ENCODE results near the gene BLOC1S1.

The BLOC1S1 gene

DNA sequence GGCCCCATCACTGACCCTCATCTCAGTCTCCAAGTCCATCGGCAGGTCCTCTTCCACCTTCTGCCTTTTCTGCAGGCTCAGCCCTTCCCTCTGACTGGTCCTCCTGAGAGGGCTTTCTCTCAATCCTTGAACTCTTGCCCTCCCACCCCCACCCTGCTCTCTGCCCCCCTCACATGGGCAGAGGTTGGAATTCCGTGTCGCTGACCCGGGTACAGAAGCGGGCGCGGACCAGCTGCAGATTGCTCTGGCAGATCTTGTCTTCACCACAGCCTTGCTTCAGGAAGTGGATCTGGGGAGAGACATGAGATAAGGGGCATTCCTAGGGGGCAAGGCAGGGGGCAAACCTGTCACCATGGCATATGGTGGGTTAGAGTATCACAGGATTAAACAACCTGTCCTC, 20.5 kb upstream of the BLOC1S1 start:
- no peak for DNase-seq

DNA sequence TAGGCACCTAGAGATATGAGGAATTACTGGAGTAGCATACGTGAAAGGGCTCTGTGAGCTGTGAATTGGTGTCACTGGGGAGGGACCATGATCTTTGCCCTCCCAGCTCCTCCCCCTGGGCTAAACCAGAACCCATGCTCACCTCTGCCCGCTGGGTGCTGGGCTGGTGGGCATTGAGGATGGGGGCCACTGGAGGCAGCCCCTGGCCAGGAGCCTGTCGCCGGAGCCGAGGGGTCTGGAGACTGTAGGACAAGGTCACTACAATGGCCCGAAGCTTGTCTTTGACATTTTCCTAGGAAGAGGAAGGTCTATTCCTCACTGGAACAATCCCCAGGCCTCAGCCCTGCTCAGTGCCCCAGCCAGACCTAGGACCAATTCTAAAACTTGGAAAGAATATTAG, 19.7 kb upstream of the BLOC1S1 start:
- no peak for DNase-seq

DNA sequence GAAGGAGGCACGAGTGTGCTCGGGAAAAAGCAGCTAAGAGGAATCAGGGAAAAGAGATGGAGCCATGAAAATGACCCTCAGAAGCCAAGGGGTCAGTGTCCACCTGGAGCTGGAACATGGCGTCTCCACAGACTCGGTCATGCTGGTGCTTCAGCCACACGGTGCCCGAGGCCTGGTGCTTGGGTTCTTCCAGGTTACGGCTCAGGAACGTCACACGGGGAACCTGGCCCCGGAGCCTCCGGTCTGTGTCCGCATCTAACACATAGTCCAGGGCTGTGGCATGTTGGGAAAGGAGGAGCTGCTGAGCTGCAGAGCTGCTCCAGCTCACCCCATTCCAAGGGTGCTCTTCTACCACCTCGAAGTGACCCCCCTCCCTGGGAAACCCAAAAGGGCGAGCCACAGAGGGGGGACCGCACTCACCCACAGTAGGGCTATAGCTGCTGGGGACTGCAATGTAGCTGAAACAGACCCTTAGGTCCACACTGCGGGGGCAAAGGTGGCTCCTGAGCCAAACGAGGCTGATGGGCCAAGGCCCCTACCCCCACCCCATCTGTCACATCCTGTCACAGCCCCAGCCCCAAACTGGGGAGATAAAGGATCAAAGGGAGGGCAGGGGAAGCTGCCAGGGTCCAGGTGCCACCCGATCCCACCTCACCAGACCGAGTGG, 18.9 kb upstream of the BLOC1S1 start:
- DNase-seq = no peak

DNA sequence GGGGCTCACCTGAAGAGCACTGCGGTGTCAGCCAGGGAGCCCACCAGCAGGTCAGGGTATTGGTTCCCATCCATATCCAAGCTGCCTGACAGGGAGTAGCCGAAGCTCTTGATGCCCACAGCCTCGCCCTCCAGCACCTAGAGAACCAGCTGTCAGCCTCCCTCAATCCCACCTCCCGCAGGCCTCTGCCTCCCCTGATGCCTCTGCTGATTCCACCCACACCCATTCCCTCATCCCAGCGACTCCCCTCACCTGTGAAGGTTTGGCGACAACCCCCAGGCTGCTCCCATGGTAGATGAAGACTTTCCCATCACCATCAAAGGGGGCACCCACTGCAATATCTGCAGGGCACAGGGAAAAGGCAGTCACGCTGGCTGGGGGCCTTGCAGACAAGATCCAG, 18.2 kb upstream of the BLOC1S1 start:
- DNase-seq = no peak

DNA sequence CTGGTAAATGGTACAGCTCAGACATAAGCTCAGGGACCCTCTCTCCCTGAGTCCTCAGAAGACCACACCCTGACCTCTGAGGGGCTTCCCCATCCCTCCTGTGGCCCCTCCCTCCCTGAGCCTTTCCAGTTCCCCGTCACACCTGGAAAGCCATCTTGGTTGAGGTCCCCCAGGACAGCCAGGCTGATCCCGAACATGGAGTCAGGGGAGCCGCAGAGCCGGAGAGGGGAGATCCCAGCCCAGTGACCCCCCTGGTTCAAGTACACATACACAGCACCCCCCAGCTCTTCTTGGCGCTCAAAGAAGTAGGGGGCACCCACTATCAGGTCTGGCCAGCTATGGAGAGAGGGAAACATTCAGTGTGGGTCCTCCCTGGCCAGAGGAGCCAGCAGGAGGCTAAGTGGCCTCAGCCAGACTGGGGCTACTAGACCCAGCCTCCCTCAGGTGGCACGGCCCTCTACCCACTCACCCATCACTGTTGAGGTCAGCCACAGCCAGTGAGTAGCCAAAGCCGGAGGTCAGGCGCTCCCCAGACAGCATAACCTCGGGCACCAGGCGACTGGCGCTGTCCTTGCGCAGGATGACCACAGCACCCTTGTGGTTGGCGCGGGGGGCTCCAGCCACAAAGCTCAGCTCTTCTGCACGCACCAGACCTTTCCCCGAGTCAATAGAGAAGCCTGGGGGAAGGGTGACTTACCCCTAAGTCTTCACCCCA, 17.4 kb upstream of the BLOC1S1 start:
- no peak for DNase-seq

DNA sequence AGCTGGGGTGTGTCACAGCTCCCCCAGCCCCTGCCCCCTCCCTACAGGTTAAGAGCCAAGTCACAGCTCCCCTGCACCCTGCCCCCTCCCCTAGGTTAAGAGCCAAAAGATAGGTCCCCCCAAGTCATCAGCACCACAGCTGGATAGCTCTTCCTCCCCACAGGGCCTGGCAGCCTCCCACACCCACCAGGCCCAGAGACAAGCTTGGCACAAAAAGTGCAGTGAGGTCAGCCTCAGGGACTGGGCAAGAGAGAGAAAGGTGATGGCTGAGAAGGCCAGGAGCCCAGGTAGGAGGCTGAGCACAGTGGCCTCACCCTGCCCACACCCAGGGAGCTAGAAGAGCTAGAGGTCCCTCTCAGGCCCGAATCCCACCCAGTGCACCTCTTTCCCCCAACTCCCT, 16.9 kb upstream of the BLOC1S1 start:
- DNase-seq = no peak

DNA sequence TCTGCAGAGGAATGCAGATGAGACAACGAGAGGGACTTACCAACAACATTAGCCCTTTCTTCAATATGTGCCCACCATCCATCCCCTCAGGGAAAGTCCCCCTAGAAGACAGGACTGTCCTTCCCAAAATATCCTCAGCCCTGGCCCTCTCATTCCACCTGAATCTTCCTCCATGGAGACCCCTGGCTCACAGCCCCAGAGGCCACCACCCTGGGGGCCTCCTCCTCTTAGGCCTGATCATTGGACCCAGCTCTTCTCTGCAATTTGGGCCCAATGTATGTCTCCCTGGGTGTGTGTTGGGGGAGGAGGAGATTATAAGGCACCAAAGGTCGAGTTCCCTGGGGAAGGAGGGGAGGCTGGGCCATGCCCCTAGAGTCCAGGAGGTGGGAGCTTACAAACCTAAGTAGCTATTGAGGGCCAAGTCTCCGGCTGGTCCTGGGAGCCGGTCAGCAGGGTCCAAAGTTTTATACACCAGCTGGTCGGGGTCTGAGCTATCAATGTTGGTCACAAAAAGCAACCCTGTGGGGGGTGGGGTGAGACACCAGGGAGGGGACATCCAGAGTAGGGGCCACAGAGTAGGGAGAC, 16.3 kb upstream of the BLOC1S1 start:
- no peak for DNase-seq

DNA sequence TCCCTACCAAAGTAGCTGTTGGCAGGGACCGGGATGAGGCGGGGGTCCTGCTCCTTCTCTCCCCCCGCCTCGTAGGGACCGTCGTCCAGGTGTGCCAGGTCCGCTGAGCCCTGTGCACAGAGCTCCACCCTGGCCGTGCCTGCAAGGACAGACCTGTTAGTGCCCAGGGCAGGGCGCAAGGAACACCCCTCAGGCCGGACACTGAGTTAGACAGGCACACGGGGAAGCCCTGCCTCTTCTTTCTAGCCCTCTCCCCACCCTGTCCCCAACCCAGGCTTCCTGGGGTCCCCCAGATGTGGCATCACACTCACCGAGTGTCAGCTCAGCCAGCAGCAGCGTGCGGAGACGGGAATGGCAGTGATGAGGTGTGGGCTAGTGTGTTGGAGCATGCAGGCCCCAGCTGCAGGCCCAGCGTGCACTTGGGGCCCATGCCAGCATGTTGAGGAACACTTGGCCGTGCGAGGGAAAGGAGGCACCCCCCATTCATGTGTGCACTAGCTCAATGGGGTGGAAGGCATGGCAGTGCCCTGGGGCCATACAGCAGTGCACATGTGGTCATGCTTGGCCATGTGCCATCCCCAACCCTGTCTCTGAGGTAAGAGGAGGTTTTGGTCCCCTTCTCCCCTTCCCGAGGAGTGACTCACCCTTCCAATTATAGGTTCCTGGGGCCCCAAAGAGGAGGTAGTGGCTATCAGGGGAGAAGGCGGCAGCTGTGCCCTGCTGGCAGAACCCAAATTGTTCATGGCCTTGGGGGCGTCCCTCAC, 15.4 kb upstream of the BLOC1S1 start:
- no peak for DNase-seq

DNA sequence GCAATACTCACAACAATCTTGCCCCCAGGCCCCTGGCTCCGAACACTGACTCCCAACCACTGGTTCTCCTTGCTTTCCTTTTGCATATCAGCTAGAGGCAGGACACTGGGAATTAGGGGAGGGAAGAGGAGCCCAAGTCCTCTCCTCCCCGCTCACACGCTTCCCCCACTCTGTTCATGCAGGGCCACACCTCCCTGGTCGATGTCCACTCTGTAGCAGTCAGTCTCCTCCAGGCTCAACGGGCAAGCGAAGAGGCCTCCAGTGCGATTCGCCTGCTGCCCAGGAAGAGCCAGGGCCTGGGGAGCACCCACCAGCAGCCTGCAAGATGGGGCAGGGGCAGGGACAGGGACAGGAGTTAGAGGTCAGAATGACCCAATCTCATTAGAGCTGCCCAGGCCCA, 13.0 kb upstream of the BLOC1S1 start:
- DNase-seq = no peak

DNA sequence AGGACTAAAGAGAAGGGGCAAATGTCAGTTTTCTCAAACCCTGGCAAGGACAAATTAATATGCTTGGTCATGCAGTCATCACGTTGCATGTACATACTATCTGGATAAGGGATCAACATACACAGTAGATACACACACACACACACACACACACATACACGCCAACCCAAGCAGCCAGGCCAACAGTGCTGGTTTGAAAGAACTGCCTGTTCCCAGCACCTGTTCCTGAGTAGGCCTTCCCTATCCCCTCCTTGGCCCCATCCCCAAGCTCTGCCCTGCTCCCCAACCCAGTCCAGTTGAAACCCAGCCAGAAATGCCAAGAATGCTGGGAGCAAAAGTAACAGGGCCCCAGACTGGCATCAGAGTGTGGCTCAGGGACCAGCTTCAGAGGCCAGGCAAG, 12.6 kb upstream of the BLOC1S1 start:
- DNase-seq = no peak

DNA sequence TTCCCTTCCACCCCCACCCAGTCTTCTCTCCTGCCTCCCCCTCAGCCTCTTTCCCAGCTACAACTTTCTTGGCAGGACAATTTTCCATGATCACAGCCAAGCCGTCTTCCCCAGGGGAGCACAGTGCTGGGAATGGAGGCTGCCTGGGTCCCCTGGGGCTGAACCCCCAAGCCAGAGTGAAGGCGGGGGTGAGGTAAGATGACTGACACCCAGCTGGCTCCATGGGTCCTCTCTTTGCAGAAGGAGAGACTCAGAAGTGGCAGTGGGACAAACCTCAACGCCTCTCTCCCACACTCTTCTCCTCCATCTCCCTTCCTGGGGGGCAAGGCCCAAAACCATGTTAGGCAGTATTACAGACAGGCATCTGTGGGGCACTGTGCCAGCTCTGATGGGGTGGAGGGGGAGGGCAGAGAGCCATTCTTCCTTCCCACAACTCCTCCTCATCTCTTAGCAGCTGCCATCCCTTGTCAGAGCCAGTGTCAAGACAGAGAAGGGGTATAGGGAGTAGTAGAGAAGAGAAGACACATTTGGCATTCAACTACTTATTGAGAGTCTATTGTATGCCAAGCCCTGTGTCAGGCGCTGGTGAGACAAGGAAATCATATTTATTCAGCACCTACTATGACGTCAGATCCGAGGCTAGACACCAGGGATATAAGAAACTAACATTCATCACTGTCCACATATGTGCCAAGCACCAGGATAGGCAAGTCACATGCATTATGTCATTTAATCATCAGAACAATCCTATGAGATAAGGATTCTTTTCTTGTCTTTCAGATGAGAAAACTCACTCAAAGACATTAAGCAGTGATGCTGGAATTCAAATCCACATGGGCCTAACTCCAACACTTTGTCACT, 11.7 kb upstream of the BLOC1S1 start:
- DNase-seq = no peak

DNA sequence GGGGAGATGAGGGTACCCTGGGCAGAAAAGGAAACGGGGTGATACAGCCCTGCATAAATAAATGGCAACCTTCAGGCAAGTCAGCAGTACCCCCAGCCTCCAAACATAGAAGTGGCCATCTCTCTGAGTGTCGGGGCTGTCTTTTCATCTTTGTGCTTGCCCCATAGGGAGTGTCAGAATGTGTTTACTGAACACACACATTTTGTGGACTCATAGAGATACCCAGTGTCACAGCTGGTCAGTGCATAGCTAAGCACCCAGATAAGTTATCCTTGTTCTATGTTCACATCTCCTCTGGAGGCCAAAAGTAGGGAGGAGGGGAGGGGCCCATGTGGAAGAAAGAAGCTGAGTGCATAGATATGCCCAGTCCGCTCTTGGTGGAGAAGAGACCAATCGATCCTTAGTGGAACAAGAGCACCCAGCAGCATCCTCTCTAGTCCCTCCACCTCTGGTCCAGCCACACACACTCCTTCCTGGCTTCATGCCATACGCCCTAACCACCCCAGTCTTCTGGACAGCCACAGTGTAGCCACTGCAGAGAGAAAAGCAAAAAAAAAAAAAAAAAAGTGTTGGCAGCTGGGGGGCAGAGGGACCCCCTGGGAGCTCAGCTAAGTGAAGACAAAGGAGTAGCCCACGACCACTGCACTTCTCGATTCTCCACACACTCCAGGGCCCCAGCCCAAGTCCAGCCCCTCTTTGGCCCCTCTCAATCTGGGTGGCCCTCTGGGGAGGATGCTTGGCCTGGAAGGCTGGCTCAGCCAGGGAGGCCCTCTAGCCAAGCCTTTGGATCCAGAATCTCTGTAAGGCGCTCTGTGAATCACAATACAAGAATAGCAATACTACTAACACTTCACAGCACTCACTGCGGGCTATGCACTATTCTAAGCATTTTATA, 10.8 kb upstream of the BLOC1S1 start:
- no peak for DNase-seq

DNA sequence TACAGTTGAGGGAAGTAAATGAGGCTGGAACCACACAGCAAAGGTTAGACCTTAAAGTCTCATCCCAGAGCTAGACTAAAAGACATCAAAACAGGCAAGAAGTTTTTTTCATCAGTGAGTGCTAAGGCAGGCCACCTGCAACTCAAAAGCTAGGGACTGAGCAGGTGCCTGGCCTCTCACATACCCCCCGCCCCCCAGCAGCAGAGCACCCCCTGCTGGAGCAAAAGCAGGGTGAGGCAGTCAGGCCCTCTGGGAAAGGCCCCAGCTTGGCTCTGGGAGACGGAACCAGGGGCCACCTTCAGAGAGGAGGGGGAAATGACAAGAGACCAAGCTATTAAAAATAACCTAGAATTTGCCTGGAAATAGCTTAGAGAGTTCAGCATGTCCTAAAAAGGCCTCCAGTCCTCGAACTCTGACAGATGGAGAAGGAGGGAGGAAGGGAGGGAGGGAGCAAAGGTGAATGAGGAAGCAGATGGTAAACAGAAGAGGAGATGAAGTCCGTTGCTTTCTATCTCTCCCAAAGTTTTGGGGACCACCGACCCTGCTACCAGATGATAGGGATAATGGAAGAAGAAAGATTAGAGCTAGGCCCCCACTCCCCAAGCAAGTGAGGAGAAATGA, 10.0 kb upstream of the BLOC1S1 start:
- no peak for DNase-seq

DNA sequence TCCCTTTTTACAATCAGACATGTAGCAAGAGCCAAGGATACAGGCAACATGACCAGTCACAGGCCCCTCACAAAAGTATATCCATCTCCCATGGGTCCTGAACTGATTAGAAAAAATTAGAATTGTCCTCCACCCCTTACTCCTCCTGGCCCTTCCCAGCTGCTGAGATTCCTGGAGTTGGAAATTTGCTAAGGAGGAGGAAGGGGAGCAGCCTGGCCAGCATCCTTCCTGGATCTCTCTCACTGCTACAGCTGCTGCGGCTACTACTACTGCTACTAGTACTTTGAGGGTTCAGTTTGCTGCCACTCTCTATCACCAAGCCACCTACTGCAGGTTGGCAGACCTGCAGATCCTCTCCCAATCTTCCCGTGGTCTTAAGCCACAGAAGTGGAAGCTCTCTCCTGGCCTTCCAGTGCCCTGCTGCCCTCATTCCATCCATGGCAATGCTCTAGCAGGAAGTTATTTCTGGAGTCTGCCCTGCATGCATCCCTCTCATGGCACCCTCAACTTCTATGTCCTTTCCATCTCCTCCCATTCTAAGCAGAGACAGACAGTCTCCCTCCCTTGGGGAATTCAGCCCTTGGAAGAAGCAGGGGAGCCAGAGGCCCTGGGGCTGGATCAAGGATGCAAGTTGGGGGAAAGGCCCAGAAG, 9.2 kb upstream of the BLOC1S1 start:
- no peak for DNase-seq

DNA sequence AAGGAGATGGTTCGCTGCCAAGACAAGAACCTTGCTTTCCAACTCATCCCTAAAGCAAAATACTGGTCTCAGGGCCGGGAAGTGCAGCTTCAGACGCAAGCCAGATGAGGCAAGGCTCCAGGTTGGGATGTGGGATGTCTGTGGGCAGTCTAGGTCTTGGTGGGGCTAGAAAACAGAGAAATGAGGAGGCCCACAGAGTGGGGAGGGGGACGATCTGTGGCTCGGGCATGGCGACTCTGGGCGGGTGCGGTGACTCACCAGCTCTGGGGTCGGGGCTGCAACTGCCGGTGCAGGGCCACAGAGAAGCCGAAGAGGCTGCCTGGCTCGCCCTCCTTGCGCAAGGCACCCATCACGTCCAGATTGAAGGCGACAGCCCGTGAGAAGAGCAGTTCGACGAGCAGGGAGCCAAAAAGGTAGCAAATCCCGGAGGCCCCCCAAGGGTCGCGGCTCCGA, 8.6 kb upstream of the BLOC1S1 start:
- DNase-seq = no peak

DNA sequence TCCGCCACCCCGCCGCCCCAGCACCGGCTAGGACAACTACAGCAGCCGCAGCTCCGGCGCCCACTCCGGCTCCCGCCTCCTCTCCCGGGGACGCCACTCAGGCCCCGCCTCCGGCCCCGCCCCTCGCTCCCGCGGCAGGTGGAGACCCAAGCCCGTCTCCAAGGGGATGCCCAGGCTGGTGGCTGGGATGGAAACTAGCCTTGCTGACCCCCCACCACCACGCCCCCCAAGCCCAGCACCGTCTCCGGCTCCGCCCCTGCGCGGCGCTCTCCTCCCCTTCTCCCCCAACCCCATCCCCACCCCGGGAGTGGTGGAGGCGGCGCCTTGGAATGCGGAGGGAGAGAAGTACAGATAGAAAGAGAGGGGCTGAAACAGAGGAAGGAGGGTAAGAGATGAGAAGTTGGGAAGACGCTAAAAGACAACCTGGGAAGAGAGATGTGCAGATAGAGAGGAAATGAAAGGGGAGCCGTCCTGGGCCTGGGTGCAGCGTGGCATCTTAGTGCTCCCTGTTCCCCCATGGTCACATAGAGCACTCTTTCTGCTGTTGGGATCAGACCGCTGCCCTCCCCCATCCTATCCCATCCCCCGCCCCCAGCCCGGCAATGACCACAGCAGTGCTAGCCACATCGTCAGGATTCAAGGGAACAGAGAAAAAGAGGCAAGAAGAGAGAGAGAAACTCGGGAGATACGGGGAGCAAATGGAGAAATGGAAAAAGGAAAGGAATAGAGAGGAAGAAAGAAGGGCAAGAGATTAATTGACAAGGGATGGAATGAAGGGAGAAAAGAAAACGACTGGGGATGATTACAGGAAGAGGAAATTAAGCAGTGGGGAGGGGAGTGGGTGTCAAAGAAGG, 7.8 kb upstream of the BLOC1S1 start, which contains the start of gene ITGA7:
Gene ITGA7, minus strand, starts transcription at position 64 of the 854 bp plus-strand sequence. CDS start 222 bp downstream, outside the sequence.
- no peak for DNase-seq

DNA sequence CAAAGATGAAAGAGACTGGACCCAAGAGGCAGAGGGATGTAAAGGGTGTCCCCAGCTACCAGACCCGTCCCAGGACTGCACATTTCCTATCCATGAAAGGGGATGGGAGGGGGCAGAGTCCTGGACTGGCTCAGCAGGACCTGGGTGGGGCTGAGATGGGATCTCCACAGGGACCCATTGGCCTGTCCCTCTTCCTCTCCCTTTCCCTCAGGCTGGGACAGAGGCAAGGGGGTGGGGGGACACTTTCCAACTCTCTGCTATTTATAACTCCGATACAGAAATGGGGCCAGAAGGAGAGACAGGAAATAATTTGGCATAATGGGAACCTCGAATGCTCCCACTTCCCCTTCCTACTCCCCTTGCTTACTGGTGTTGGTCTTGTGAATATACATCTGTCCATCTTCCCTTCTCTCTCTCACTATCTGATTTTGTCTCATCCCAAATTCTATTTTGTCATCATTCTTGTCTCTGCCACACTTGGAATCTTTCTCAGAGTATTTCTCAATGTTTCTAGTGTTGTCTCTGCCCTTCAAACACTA, 7.1 kb upstream of the BLOC1S1 start:
- no peak for DNase-seq

DNA sequence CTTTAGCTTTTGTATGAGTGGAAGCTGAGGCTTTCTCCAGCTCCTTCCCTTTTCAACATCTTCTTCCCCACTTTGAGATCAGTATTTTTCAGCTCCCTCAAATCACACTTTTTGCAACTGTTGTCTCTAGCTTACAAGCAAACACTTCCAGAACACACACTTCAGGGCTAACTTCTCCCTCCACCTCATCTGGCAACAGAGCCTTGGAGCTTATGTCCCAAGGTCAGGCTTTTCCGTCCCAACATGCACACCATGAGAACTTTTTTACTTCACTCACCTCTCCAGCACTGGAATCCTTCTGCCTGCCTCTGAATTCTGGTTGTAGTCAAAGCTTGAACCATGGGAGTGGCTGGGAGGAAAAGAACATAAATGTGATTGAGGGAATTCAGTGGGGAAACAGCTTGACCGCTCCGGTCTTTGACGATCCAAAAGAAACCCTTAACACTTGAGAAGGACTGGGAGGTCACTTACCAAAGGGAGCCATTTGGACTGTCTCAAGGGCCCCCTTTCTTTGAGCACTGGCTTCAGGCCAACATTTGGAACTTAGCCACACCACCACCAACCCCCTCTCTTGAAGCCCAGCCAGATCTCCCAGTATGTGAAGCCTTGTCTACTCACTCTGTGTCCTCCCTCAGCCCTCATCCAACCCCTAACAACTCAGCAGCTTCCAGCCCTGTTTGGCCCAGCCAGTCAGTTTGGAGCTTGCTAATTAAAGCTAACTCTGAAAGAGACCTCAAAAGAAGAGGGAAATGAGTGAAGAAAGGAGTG, 3.9 kb upstream of the BLOC1S1 start:
- DNase-seq = no peak

All from NCI-H1694 treated with DMSO at 0.1 percent for 48 hours (cell line).